HS-5 (cell line): ENCODE data around the gene PLBD2.

Experiments
- DNase-seq: peaks from one replicate; pipeline ENCODE4 v3.0.0-alpha.2; 2012; ENCODE audit warnings: low read depth

PLBD2 gene

DNA sequence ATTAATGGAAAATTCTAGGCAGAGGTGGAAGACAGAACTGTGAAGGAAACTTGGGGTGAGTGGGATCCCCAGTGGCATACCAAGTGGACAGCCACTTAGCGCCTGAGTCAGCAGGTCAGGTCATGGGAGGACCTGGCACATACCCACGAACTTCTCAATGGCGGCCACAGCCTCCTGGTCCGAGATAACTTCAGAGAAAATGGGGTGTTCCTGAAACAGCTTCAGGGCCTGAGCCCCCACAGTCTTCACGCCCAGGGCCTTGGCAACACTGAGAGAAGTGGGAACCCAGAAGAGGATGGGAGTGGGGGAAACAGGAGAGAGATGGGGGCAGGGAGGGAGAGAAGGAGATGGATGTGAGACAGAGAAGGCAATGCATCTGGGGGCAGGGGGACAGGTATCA lies 35.4 kb downstream of the PLBD2 start:
- DNase-seq: no peak

GRCh38 chr12:113395119-113395518 lies 36.7 kb downstream of the PLBD2 start:
- DNase-seq: no peak

DNA sequence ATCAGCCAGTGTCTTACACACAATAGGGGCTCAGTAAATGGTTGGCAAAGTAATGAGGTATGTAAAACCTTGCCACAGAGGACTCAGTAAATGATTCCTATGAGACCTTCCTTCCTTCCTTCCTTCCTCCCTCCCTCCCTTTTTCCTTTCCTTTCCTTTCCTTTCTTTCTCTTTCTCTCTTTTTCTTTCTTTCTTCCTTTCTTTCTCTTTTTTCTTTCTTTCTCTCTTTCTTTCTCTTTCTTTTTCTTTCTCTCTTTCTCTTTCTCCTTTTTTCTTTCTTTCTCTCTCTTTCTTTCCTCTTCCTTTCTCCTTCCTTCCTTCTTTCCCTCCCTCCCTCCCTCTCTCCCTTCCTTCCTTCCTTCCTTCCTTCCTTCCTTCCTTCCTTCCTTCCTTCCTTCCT lies 37.8 kb downstream of the PLBD2 start:
- no peak for DNase-seq

DNA sequence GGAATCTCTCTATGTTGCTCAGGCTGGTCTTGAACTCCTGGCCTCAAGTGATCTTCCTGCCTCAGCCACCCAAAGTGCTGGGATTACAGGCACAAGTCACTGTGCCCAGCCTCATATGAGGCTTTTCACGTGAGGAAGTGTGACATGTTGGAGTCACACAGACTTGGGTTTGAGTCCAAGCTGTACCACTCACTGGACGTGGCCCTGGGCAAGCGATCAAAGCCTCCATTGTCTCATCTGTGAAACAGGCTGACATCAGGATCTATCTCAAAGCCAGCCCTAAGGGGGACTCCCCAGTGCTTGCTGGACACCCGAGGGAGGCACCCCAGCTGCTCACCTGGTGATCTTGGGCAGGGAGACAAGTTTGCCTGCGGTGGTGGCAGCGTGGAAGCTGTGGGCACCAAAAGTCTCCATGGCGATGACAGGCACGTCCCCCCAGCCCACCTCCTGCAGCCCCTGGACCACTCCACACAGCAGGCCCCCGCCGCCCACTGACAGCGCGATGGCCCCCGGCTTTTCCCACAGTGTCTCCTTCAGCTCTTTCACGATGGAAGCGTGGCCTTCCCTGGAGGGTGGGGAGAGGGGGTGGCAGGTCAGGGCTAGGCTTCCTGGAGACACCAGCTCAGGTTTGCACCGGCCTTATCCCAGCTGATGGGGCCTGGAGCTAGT lies 38.6 kb downstream of the PLBD2 start:
- DNase-seq: no peak

GRCh38 chr12:113397497-113398197 lies 39.3 kb downstream of the PLBD2 start:
- DNase-seq: no peak

GRCh38 chr12:113398346-113399290 lies 40.2 kb downstream of the PLBD2 start:
- DNase-seq: no peak

GRCh38 chr12:113399490-113399889 lies 41.1 kb downstream of the PLBD2 start:
- no peak for DNase-seq

- no peak for DNase-seq
Measured at GRCh38 chr12:113400362-113400761, 42.0 kb downstream of the PLBD2 start.

DNA sequence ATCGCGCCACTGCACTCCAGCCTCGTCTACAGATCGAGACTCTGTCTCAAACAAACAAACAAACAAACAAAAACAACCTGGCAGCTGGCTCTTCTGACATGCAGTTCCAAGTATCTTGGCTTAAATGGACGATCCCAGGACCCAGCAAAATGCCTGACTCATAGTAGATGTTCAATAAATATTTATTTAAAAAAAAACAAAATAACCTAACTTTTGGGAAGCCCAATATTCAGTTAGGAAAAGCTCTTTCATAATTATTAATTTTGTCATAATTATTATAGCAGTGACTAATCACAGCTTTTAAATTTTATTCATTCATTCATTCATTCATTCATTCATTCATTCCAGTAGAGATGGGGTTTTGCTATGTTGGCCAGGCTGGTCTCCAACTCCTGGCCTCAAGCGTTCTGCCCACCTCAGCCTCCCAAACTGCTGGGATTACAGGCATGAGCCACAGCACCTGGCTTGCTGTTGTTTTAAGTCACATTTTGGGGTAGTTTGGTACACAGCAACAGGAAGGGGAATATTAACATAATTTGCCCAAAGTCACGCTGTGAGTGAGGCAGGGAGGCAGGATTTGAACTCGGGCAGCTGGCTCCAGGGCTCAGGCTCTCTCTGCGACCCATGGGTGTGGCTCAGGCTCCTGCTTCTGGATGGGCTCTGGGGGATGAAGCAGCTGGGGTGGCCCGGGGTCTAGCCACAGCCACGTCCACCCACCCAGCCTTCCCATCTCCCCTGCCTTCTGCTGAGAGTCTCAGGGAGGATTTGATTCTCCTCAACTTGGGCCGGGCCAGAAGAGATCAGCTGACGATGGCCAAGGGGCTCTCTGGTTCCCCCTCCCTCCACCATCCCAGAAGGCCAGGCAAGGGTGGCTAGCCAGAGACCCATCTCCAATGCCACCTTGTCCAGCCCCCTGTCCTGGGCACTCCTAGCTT lies 42.9 kb downstream of the PLBD2 start:
- DNase-seq: no peak

DNA sequence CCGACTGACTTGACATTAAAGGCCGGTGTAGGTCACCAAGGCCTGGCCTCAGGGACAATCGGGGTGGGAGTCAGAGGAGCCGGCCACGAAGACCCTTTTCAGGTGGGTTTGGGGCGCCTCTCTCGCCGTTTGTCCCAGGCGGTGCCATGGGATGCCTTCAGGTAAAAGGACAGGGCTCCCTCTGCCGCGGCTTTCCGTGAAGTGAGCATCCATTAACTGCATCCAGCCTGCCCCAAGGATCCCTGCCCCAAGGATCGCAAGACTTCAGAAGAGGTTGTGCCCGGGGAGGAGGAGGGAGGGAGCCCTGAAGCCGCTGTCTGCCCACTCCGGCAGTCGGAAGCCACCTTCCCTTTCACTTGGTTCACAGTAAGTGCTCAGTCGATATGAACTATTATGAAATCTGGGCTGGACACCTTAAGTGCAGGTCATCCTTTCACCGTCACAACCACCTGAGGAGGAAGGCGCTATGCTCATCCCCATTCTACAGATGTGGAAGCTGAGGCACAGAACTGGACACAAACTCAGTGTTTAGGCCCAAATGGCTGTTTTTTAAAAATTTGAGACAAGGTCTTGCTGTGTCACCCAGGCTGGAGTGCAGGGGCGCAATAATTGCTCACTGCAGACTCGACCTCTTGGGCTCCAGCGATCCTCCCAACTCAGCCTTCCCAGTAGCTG lies 44.3 kb downstream of the PLBD2 start:
- DNase-seq: no peak

DNA sequence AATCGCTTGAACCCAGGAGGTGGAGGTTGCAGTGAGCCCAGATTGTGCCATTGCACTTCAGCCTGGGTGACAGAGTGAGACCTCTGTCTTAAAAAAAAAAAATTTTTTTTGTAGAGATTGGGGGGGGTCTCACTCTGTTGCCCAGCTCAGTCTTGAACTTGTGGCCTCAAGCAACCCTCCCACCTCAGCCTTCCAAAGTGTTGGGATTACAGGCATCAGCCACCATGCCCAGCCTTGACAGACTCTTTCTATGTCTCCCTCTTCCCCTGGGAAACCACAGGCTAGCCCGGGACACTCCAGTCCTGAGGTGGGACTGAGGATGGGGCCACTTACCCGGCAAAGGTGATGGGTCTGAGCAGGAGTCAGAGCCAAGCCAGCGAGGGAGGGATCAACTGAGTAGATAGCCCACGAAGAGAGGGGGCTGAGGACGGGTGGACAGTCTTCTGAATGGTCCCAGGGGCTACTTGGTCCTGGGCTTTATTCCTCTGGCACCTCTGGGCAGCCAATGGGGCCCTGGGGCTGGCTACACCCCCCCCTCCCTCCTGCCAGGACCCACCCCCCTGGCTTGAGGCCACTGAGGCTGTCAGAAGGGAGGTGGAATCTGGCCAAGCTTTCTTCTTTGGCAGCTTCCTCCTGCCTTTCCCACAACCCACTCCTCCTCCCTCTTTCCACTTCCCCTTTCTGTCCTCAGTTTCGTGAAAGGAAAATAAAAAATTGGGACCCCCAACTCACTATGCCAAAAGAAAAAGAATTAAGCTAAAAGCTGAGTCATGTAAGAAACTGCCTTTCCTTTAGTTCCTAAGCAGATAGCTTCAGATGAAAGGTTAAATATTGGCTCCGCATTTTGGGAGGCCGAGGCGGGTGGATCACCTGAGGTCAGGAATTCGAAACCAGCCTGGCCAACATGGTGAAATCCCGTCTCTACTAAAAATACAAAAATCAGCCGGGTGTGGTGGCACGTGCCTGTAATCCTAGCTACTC lies 45.3 kb downstream of the PLBD2 start, which contains the start of gene SDS:
Gene SDS, minus strand, starts transcription at position 453 of the 981 bp plus-strand sequence. CDS start 4,179 bp downstream, outside the sequence.
- DNase-seq: no peak

DNA sequence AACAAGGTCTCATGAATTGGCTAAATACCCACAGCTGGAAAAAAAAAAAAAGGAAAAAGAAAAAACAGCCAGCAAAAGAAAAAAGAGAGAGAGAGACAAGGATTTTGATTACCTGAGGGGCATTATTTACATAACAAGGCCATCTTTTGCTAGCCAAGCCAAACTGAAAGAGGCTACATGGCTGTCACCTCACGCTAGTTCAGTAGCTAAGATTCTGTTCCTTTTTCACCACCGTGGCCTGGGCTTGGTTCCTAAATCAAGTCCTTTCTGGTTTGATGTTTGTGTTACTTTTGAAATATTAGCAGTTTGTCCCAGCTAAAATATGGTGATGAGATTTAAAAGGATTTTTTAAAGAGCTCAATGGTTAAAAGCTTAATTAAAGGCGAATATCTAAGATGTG lies 47.3 kb downstream of the PLBD2 start:
- no peak for DNase-seq

- no peak for DNase-seq
Measured at GRCh38 chr12:113407931-113408600, 49.7 kb downstream of the PLBD2 start.

DNA sequence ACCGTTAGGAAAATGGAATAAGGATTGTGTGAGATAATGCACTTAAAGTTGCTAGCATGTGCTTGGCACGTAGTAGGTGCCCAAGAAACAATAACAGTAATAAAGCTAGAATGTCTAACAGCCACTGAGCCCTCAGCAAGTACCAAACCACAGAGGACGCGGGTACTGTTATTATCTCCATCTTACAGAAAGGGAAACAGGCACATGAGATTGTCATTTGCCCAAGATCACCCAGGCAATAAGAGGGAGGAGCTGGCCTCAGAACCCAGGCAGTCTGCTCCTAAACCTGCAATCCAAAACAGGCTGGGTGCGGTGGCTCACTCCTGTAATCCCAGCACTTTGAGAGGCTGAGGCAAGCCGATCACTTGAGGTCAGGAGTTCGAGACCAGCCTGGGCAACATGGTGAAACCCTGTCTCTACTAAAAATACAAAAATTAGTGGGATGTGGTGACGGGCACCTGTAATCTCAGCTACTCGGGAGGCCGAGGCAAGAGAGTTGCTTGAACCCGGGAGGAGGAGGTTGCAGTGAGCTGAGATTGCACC lies 50.4 kb downstream of the PLBD2 start:
- no peak for DNase-seq

- DNase-seq: no peak
Measured at GRCh38 chr12:113409462-113410124, 51.2 kb downstream of the PLBD2 start.

DNA sequence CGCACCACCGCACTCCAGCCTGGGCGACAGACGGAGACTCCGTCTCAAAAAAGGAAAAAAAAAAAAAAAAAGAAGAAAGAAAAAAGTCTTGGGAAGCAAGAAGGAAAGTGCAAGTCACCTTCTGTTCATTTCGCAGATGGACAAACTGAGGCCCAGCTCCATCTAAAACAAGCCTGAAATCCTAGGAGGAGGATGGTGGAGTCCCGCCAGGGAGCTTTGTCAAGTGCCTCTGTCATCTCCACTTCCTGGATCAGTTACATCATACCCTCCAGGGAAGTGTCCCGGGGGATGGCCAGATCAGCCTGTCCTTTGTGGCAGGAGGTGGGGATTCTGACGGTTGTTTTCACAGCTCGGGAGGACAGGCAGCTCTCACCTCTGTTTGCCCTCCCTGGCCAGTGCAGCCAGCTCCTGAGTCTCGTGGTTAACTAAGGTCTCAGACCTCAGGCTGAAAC lies 55.1 kb downstream of the PLBD2 start:
- DNase-seq: no peak

DNA sequence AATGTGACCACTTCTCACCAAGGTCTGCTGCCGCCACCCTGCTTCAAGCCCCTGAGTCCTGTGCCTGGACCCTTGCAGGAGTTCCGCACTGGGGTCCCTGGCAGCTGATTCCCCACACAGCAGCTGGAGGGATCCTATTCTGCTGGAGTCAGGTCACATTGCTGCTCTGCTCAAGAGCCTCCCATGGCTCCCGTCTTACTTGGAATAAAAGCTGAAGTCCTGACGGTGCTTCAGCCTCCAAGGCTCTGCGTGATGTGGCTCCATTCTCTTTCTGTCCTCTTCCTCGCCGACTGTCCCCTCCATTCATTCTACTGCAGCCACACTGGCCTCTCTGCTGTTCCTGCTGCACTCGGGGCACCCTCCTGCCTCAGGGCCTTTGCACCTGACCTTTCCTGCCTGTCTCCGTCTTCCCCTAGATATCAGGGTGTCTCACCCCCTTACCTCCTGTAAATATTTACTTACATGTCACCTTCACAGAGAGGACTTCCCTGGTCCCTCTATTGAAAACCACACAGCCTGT lies 56.2 kb downstream of the PLBD2 start:
- DNase-seq: no peak
